Loucy (cell line): ENCODE measurements around the gene TNFSF8.

Experiments used
- EZH2phosphoT487 ChIP-seq: fragments of 200-600 bp; IDR thresholded peaks from 2 replicates; pipeline ENCODE4 v1.6.1; 2018; ENCODE audit warnings: antibody characterized with exemption, mild to moderate bottlenecking, moderate library complexity, borderline replicate concordance
- TF ChIP-seq, protein P1 (sequence below): fragments of 200-600 bp; sonication (generic); conservative IDR thresholded peaks from 2 replicates; pipeline ENCODE4 v1.5.1; 2014; ENCODE audit warnings: mild to moderate bottlenecking, antibody characterized with exemption, low read length

- TF ChIP-seq, protein P1, sequence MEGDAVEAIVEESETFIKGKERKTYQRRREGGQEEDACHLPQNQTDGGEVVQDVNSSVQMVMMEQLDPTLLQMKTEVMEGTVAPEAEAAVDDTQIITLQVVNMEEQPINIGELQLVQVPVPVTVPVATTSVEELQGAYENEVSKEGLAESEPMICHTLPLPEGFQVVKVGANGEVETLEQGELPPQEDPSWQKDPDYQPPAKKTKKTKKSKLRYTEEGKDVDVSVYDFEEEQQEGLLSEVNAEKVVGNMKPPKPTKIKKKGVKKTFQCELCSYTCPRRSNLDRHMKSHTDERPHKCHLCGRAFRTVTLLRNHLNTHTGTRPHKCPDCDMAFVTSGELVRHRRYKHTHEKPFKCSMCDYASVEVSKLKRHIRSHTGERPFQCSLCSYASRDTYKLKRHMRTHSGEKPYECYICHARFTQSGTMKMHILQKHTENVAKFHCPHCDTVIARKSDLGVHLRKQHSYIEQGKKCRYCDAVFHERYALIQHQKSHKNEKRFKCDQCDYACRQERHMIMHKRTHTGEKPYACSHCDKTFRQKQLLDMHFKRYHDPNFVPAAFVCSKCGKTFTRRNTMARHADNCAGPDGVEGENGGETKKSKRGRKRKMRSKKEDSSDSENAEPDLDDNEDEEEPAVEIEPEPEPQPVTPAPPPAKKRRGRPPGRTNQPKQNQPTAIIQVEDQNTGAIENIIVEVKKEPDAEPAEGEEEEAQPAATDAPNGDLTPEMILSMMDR: no peak
- TF ChIP-seq EZH2phosphoT487: no peak
These were observed at the start of gene TNFSF8 for GRCh38 chr9:114930056-114930812.
